Stimulated activated CD4-positive, alpha-beta T cell treated with anti-CD3 and anti-CD28 coated beads, TNF-alpha, amount 100 ng/mL, for 24 hours (primary cell): ENCODE data around the gene SMYD3.
"Not testable (repeated sequence)": the region's sequence is repeated elsewhere in the genome, so short reads cannot be mapped to it uniquely, and the experiment has no call there.

ENCODE experiments used
- DNase-seq, 3 experiments: peaks; one replicate each; pipeline ENCODE4 v3.0.0-alpha.2; 2020; ENCODE audit warnings: low read depth in 3 of 3

Gene SMYD3

DNA sequence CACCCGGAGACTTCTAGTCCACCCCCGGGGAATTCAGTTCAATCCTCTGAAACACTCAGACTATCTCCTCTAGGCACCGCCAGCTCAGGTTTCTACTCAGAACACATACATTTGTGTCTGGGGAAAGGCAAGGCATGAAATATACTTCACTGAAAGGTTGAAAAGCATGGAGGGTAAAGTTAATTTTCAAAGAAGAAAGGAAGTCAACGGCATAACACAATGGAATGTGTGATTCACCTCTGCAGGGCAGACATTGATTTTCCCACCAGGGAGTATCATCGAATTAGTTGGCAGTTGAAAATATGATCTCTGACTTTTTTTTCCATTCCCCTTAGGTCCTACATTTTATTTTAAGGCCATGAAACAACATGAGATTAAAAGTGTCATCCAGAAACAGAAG, 669.4 kb downstream of the SMYD3 start:
- no peak for DNase-seq

- DNase-seq, result no peak
Observed at GRCh38 chr1:245835386-245835785, 671.7 kb downstream of the SMYD3 start.

GRCh38 chr1:245834002-245834401, 673.1 kb downstream of the SMYD3 start:
- no peak for DNase-seq

DNA sequence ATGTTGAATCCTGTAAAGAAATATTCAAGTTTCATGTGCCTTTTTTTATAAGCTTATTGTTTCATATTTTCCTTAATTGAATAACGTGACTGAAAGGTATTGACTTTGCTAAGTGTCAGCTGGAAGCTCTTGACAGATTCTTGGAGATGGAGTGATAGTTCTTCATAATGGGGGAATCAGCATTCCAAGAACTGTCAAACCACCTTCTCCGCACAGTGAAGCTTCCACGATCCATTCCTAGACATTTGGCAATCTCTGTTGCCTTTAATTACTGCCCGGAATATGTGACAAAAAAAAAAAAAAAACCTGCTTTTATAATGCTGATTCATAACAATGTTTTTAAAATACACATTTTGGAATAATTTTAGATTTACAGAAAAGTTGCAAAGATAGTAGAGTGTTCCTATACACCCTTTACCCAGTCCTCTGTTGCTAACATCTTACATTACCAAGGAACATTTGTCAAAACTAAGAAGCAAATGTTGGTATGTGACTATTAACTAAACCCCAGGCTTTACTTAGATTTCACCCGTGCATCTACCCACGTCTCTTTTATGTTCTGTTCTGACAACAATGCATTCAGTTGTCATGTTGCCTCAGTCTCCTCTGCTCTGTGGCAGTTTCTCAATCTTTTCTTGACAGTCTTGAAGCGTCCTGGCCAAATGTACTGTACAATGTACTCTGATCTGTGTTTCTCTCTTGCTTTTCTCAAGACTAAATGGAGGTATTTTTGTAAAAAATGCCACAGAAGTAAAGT, 674.1 kb downstream of the SMYD3 start:
- no peak for DNase-seq

DNA sequence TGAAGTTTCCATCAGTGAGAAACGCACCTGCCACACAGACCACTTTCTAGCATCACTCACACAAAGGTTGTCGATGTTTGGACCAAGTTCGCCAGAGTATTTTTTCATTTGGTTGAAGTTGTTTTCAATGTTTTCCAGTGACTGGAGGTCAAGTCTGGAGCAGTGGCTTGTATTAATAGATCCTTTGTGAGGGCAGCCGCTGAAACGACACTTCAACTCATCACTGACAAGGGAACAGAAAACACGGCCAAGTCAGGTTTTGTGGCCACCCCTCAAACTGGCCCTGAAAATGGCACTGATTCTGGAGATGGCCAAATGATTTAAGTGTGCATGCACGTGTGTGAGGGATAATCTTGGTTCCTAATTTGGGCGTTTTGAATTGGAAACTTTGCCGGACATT, 675.6 kb downstream of the SMYD3 start:
- no peak for DNase-seq

DNA sequence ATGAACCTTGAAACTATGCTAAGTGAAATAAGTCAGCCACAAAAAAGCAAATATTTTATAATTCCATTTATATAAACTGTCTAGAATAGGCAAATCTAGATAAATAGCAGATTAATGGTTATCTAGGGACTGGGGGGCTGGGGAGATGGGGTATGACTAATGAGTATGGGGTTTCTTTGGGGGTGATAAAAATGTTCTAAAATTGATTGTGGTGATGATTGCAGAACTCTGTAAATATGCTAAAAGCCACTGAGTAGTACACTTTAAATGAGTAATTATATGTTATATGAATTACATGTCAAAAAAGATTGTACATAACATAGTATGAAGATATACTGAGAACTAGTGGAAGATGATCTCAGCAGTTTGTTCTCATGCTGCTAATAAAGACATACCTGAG, 677.3 kb downstream of the SMYD3 start:
- no peak for DNase-seq

DNA sequence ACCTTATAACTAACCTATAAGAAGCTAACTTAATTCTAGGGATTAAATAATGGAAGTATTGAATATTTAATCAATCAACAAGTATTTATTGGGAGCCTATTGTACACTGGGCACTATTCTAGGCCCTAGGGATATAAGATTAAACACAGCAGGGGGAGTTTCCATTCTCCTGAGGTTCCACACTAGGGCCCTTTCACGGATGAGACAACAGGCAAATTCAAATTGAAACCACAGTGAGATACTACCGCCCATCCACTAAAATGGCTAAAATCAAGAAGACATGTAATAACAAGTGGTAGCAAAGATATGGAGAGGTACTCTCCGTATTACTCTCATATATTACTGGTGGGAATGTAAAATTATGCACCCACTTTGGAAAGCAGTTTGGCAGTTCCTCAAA, 677.9 kb downstream of the SMYD3 start:
- DNase-seq, result no peak

- no peak for DNase-seq
Observed at GRCh38 chr1:245827301-245827700, 679.8 kb downstream of the SMYD3 start.

- DNase-seq, result no peak
Observed at GRCh38 chr1:245825128-245825901, 681.8 kb downstream of the SMYD3 start.

DNA sequence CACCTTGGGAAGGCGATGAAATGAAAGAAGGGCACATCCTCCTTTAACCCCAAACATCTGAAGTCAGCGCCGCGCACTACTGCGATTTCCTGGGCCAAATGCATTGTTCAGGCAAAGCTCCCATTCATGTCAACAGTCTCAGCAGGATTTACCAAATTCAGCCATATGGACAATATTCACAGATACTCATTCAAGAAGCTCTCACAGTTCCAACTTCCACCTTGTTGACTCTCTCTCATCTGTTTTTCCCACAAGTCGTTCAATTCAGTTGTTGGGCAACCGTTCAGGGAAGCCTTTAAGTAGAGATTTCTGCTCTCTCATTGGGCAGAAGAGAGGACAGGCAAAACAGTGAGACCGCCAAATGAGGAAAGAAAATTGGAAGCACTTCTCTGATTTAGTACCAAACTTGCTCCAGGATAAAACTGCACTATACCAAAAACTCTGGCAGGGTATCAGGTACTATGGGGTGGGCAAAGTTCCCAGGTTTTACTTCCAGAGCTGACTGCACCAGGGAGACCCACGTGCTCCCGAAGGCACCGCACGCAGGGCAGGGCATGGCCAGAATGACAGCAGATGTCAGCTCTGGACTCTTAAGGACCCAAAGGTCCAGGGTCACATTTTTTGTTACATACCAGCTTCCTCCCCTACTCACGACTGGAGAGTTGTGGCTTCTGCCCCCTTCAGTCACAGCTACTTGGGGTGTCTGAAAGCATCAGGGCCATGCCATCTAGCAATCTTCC, 683.5 kb downstream of the SMYD3 start:
- DNase-seq, result no peak

DNA sequence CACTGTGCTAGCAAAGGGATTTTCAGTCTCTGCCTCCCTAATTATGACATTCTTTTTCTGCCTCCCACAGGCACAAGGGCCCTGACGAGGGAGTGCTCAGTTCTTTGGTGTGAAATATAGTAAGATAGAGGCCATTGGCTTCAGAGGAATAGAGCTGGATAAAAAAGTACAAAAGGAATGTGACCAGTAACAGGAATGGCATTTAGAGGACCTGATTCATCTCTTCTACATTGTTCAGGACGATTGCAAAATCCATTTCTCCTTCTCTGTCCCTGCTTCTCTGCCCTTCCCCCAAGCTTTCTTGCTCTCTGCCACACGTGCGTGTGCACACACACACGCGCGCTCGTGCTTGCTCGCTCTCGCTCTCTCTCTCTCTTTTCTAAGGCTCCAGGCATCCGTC, 684.1 kb downstream of the SMYD3 start:
- DNase-seq, result no peak

DNA sequence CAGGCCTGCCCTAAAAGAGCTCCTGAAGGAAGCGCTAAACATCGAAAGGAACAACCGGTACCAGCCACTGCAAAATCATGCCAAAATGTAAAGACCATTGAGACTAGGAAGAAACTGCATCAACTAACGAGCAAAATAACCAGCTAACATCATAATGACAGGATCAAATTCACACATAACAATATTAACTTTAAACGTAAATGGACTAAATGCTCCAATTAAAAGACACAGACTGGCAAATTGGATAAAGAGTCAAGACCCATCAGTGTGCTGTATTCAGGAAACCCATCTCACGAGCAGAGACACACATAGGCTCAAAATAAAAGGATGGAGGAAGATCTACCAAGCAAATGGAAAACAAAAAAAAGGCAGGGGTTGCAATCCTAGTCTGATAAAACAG, 688.7 kb downstream of the SMYD3 start:
- DNase-seq, result not testable (repeated sequence)

- not testable (repeated sequence) for DNase-seq
Observed at GRCh38 chr1:245816496-245816895, 690.6 kb downstream of the SMYD3 start.

DNA sequence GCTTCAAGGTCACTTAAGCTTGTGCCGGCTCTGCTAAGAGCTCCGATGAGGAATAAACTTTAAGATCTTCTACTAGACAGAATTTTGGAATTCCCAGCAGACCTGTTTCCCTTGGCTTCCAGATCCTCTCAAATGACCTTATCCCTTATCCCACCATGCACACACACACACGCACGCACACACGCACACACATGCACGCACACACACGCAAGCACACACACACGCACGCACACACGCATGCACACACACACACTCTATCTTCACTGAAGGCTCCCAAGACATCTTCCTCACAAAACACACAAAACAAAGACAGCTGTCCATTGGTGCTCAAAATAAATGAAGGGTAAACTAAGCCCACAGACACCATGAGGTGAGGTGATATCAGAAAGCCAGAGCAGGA, 692.4 kb downstream of the SMYD3 start:
- DNase-seq, result no peak

DNA sequence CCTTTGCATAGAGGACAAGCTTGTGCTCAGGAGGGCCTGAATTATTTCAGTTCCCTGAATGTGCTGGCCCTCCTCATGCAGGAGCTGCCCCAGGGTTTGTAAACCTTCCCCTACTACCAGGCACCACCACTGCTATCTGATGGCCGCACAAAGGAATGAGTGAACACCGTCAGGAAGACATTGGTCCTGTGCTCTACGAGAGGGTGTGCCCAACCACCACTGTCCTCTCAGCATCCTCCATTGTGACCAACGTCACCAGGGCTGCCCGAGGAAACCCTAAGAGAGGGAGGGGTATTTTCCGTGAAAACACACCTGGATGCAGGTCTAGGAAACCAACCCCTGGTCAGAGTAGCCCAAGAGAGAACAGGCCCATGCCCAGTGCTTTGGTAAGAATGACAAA, 694.8 kb downstream of the SMYD3 start:
- DNase-seq, result no peak

DNA sequence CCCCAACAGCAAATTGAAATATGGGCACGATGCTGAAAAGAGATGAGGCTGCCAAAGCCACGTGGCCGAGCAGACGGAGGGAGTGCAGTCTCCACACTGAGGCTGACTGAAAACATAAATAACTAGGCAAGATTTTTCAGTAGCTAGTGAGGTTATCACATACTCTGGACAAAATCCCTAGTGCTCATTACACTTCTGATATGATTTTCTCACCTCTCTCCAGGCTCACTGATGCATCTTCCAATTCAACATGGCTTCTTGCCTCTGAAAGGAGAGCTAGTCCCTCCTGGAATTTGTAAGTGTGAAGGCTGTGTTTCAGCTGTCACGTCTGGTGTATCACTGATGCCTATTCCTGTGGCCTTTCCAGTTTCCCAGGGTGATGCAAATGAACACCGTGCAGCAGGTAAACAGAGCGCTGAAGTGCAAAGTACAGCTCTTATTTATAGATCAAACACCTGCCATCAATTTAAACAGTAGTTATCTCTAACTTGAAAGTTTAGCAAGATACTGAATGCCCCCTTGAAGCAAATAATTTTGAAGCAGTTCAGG, 696.2 kb downstream of the SMYD3 start:
- no peak for DNase-seq

DNA sequence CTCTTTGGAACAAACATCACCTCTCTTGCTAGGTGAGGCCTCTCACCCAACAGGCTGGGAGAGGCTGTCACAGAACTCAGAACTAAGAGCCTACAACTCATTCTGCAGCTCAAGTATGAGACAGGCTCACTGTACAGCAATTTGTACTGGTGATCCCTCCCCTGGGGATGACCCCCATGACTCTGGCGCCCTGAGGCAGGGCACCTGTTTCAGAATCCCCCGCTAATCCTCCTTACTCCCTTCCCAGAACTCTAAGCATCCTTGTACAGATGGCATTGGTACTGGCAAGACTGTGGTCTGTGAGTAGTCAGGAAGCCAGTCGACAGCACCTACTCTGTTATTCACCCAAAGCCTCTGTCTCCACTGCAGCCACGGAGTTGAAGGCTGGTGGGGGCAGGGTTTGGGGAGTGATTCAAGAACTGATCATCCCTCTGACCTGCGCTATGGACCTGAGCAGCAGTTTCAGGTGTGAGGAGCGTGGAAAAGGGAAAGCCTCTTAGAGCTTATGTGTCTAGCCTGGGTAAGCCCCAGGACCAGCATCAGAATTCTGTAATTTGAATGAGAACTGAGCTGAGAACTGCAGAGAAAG, 696.8 kb downstream of the SMYD3 start:
- no peak for DNase-seq

- no peak for DNase-seq
Observed at GRCh38 chr1:245809361-245809760, 697.7 kb downstream of the SMYD3 start.

DNA sequence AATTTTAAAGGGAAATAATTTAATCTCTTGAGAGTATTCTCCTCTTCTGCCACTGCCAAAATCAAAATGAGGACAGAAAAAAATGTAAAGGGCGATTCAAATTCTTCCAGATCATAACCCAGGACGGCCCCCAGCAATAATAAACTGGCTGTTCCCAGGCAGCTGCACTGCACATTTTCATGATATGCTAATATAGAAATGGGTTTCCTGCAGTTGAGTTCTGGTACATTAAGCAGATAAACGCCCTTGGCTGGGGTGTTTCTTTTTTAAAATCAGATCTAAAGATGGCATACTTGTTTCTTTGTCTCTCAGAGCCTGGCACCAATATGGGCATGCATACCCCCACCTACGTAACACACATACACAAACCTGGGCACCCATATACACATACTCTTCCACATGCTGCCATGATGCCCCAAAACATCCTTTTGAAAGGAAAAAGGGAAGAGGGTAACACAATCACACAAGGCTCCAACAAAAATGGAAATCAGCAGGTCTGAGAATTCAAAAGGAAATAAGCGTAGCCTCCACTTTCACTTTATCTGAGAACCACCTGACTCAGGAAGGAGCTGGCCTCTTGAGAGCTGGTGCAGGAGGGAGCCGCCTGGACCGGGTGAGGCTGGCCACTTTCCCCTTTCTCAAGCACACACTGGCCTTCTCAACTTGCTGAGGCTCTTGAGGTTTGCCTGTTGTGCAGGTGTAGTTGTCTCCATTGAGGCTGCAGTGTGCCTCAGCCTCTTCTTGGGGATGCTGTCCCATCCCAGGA, 698.9 kb downstream of the SMYD3 start:
- DNase-seq, result no peak

- no peak for DNase-seq
Observed at GRCh38 chr1:245807306-245807705, 699.8 kb downstream of the SMYD3 start.

DNA sequence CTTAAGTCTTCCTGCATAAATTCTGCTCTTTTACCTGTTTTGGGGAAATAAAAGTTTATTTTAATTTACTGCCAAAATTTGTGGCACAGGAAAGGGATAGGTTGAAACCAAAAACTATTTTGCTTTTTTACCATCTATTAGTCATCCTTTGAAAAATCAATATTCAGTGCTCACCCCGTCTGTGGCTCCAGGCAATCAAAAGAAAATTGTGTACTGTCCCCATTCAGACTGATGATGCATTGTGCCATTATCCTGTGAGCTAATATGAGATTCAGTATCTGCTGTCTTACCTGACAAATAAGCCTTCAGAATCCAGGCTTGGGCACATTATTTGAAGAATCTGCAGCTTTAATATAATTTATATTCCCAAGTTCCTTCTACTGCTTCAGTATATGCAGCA, 701.5 kb downstream of the SMYD3 start:
- no peak for DNase-seq
